ENCODE measurements around the gene CBX6.

Gene CBX6

GRCh38 chr22:38819387-38819940 lies 52.6 kb downstream of the CBX6 start:
- DNase-seq = peak in 1 of 14 donors; percentile 44

- no peak for DNase-seq
Observed at GRCh38 chr22:38817196-38817595, 54.8 kb downstream of the CBX6 start.

GRCh38 chr22:38815842-38816241 lies 56.2 kb downstream of the CBX6 start:
- no peak for DNase-seq

All from C1 segment of cervical spinal cord (tissue), 14 donors.